Epithelial cell of proximal tubule (primary cell): ENCODE data around the gene IRS2. TPM values are rescaled to one million over a fixed set of nuclear protein-coding genes. Genes with fewer than 3 reads are reported as not detected.

Source experiments
- DNase-seq: peaks from one replicate; pipeline ENCODE4 v3.0.0-alpha.2; 2011; ENCODE audit warnings: low read depth
- H3K4me3 ChIP-seq: 2 replicates; pipeline ENCODE4 v1.5.1; 2011; ENCODE audit warnings: low read depth, mild to moderate bottlenecking, low read length
- total RNA-seq: library from RNA; depleted of rRNA; stranded (reverse); fragments of >200 nt; gene quantifications from 2 replicates; pipeline ENCODE4 v1.2.3, GENCODE V29; 2015
- TF ChIP-seq, protein P1 (sequence below): conservative IDR thresholded peaks from 2 replicates; pipeline ENCODE4 v1.5.1; 2012; ENCODE audit warnings: low read depth, mild to moderate bottlenecking, low read length

IRS2 gene
- total RNA-seq, 1 donor from 2014 or later, result 14.0 TPM

DNA sequence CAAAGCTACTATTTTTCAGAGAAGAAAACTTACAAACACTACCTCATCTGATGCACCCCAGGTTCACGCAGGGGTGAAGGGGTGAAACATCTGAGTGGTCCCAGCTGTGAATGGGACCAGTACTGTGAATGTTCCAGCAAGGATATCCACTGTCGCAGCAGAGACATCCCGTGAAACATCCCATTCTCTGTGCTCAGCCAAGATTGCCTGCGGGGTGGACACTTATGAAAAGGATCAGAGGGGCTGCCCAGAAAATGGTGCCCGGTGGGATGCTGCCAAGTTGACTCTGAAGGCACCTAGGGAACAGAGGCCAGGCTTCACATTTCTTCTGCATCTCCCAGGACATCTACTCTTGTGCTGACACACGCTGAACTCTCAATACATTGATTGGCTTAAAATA is 15.9 kb downstream of the IRS2 start:
- TF ChIP-seq, protein P1, sequence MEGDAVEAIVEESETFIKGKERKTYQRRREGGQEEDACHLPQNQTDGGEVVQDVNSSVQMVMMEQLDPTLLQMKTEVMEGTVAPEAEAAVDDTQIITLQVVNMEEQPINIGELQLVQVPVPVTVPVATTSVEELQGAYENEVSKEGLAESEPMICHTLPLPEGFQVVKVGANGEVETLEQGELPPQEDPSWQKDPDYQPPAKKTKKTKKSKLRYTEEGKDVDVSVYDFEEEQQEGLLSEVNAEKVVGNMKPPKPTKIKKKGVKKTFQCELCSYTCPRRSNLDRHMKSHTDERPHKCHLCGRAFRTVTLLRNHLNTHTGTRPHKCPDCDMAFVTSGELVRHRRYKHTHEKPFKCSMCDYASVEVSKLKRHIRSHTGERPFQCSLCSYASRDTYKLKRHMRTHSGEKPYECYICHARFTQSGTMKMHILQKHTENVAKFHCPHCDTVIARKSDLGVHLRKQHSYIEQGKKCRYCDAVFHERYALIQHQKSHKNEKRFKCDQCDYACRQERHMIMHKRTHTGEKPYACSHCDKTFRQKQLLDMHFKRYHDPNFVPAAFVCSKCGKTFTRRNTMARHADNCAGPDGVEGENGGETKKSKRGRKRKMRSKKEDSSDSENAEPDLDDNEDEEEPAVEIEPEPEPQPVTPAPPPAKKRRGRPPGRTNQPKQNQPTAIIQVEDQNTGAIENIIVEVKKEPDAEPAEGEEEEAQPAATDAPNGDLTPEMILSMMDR, result no peak
- DNase-seq, result no peak

GRCh38 chr13:109769921-109770320 is 16.5 kb downstream of the IRS2 start:
- H3K4me3 ChIP-seq, result no peak overlapping the region
- TF ChIP-seq, protein P1, result no peak
- DNase-seq, result no peak

More for the DNA sequence above, 15.9 kb downstream of the IRS2 start:
- H3K4me3 ChIP-seq, result no peak overlapping the region

GRCh38 chr13:109769275-109769674 is 17.1 kb downstream of the IRS2 start:
- no peak for DNase-seq
- TF ChIP-seq, protein P1, result no peak
- H3K4me3 ChIP-seq, result no peak overlapping the region

GRCh38 chr13:109768616-109769015 is 17.8 kb downstream of the IRS2 start:
- DNase-seq, result no peak
- TF ChIP-seq, protein P1, result no peak
- H3K4me3 ChIP-seq, result no peak overlapping the region

GRCh38 chr13:109768176-109768575 is 18.2 kb downstream of the IRS2 start:
- TF ChIP-seq, protein P1, result no peak

GRCh38 chr13:109767023-109767422 is 19.4 kb downstream of the IRS2 start:
- TF ChIP-seq, protein P1, result no peak
- DNase-seq, result no peak
- no peak overlapping the region for H3K4me3 ChIP-seq

More at GRCh38 chr13:109768176-109768575, 18.2 kb downstream of the IRS2 start:
- DNase-seq, result no peak
- no peak overlapping the region for H3K4me3 ChIP-seq

- no peak overlapping the region for H3K4me3 ChIP-seq
- TF ChIP-seq, protein P1, result peak; percentile 28
- DNase-seq, result no peak
Measured at GRCh38 chr13:109764470-109765291, 21.7 kb downstream of the IRS2 start.
